GM04504 (cell line): ENCODE results near the gene POLR3H.
"Not testable (repeated sequence)": the region's sequence is repeated elsewhere in the genome, so short reads cannot be mapped to it uniquely, and the experiment has no call there.

ENCODE experiments used
- DNase-seq: peaks from one replicate; pipeline ENCODE4 v3.0.0-alpha.2; 2012; ENCODE audit warnings: low read depth

POLR3H gene

GRCh38 chr22:41564563-41564962 is 20.3 kb upstream of the POLR3H start:
- no peak for DNase-seq

GRCh38 chr22:41563051-41563711 is 18.9 kb upstream of the POLR3H start:
- peak; percentile 55 for DNase-seq

- DNase-seq: no peak
Observed at GRCh38 chr22:41562461-41562860, 18.2 kb upstream of the POLR3H start.

GRCh38 chr22:41561788-41562187 is 17.5 kb upstream of the POLR3H start:
- DNase-seq: no peak

GRCh38 chr22:41561335-41561734 is 17.1 kb upstream of the POLR3H start:
- DNase-seq: no peak

GRCh38 chr22:41560095-41560471 is 15.8 kb upstream of the POLR3H start:
- no peak for DNase-seq

GRCh38 chr22:41558241-41558630 is 14.0 kb upstream of the POLR3H start:
- not testable (repeated sequence) for DNase-seq

GRCh38 chr22:41557401-41558240 is 13.4 kb upstream of the POLR3H start:
- no peak for DNase-seq

- no peak for DNase-seq
Observed at GRCh38 chr22:41556561-41556960, 12.3 kb upstream of the POLR3H start.

GRCh38 chr22:41555325-41555982 is 11.2 kb upstream of the POLR3H start:
- DNase-seq: no peak

- no peak for DNase-seq
Observed at GRCh38 chr22:41551877-41552582, 7.8 kb upstream of the POLR3H start.

GRCh38 chr22:41550952-41551491 is 6.8 kb upstream of the POLR3H start:
- no peak for DNase-seq

- no peak for DNase-seq
Observed at GRCh38 chr22:41548830-41549211, 4.6 kb upstream of the POLR3H start.

GRCh38 chr22:41544671-41545476 is 604 bp upstream of the POLR3H start:
- DNase-seq: no peak

- DNase-seq: no peak
Observed at GRCh38 chr22:41542224-41542623, 2.0 kb downstream of the POLR3H start.

- no peak for DNase-seq
Observed at GRCh38 chr22:41541484-41541883, 2.8 kb downstream of the POLR3H start.

- no peak for DNase-seq
Observed at GRCh38 chr22:41540365-41540764, 3.9 kb downstream of the POLR3H start.

- DNase-seq: no peak
Observed at GRCh38 chr22:41540006-41540315, 4.3 kb downstream of the POLR3H start.

GRCh38 chr22:41539146-41540005 is 4.9 kb downstream of the POLR3H start:
- DNase-seq: no peak

GRCh38 chr22:41538583-41538982 is 5.7 kb downstream of the POLR3H start:
- no peak for DNase-seq

- no peak for DNase-seq
Observed at GRCh38 chr22:41537203-41537602, 7.1 kb downstream of the POLR3H start.
